ENCODE data around the gene DSCAML1. TPM values are rescaled to one million over a fixed set of nuclear protein-coding genes. Genes with fewer than 3 reads are reported as not detected.

The DSCAML1 gene
- total RNA-seq, 1 experiment from 2014 or later, result not detected

- no peak for DNase-seq (ENCODE audit: low read depth, low spot score)
- Histone ChIP-seq H3K9ac (ENCODE audit: low read length) (no peak overlapping the region), H3K27ac (ENCODE audit: low read depth, low read length) (no peak overlapping the region), H3K4me1 (ENCODE audit: control insufficient read depth in 1 of 2, insufficient read depth in 2 of 2, low read length in 2 of 2) (no peaks in the 10 kb centered on the region), H4K20me1 (ENCODE audit: insufficient read depth) (no peaks in the 10 kb centered on the region), H3K27me3 (ENCODE audit: insufficient read depth, low read length) (no peaks in the 10 kb centered on the region), H3K9me3 (ENCODE audit: control insufficient read depth in 1 of 2, insufficient read depth in 1 of 2, low read depth in 1 of 2, low read length in 2 of 2) (no peaks in the 10 kb centered on the region), H2AFZ (ENCODE audit: low read depth, low read length, poor library complexity, severe bottlenecking) (no peak overlapping the region), H3K79me2 (ENCODE audit: insufficient read depth, low read length) (no peaks in the 10 kb centered on the region), H3K9me2 (ENCODE audit: insufficient read depth) (no peaks in the 10 kb centered on the region), H3K4me2 (ENCODE audit: low read length) (no peak overlapping the region), H3K36me3 (ENCODE audit: control insufficient read depth in 1 of 2, insufficient read depth in 2 of 2, low read length in 2 of 2) (no peaks in the 10 kb centered on the region), H3K4me3 (replicated peaks in 1 of 2; ENCODE audit: low read depth in 1 of 2, low read length in 2 of 2) (no peak overlapping the region)
- CTCF ChIA-PET, result no interaction called here
- BruUV-seq (replicated peaks), result no TSS peak
- no peak for TF ChIP-seq SRF (IDR thresholded peaks at IDR 0.05; ENCODE audit: low read depth)
- no peak for TF ChIP-seq ZBTB33 (IDR thresholded peaks at IDR 0.05; ENCODE audit: extremely low read depth, insufficient replicate concordance, low read length)
- TF ChIP-seq JUND (IDR thresholded peaks at IDR 0.05), result no peak
- no peak for TF ChIP-seq MAX (IDR thresholded peaks at IDR 0.05)
- no peak for TF ChIP-seq YY1 (IDR thresholded peaks at IDR 0.05; ENCODE audit: extremely low read depth, insufficient replicate concordance, low read depth, low read length)
- no peak for TF ChIP-seq RAD21 (IDR thresholded peaks at IDR 0.05; ENCODE audit: low read depth)
- no peak for TF ChIP-seq SIN3A (IDR thresholded peaks at IDR 0.05; ENCODE audit: low read depth)
- TF ChIP-seq REST (IDR thresholded peaks at IDR 0.05; ENCODE audit: low read depth), result no peak
- no peak for TF ChIP-seq SP1 (IDR thresholded peaks at IDR 0.05; ENCODE audit: low read depth)
- TF ChIP-seq EZH2phosphoT487 (IDR thresholded peaks at IDR 0.05; ENCODE audit: borderline replicate concordance), result no peak
- TF ChIP-seq CBX3 (IDR thresholded peaks at IDR 0.05; ENCODE audit: low read depth), result no peak
- TF ChIP-seq ZNF274 (IDR thresholded peaks at IDR 0.05; ENCODE audit: low read depth, low read length), result no peak
- no peak for TF ChIP-seq CTCF (IDR thresholded peaks at IDR 0.05 in 2 of 3, conservative IDR thresholded peaks at IDR 0.05 in 1 of 3; ENCODE audit: borderline replicate concordance in 1 of 3, insufficient read depth in 1 of 3, low read depth in 2 of 3, low read length in 2 of 3)
- no peak for TF ChIP-seq EZH2 (IDR thresholded peaks at IDR 0.05)
- TF ChIP-seq POLR2A (IDR thresholded peaks at IDR 0.05; ENCODE audit: borderline replicate concordance, extremely low read depth, insufficient read depth, insufficient read length), result no peak
- TF ChIP-seq FOSL1 (IDR thresholded peaks at IDR 0.05; ENCODE audit: low read depth), result no peak
- TF ChIP-seq CEBPB (IDR thresholded peaks at IDR 0.05; ENCODE audit: low read depth), result no peak
- no peak for TF ChIP-seq ZFX (IDR thresholded peaks at IDR 0.05)
- TF ChIP-seq ELF1 (IDR thresholded peaks at IDR 0.05; ENCODE audit: borderline replicate concordance, low read depth), result no peak
- POLR2A ChIA-PET, result no interaction called here
- ATAC-seq, result no peak
- intact Hi-C loops (cut with micrococcal nuclease), result no loop called here
- RAD21 ChIA-PET (ENCODE audit: low non-redundant PET in 1 of 2, low total read pairs in 2 of 2, uncharacterized antibody in 2 of 2, unreplicated experiment in 2 of 2), result no interaction called here
These were observed 276.1 kb downstream of the DSCAML1 start for GRCh38 chr11:117520966-117521365.

Measured in HCT116 (cell line).